Transverse colon (tissue), 4 donors: ENCODE data around the gene ANKDD1B. TPM values are rescaled to one million over a fixed set of nuclear protein-coding genes. Genes with fewer than 3 reads are reported as not detected.
A peak's percentile ranks its signal among the peaks of the same experiment; 100 is the strongest.
"Not testable (repeated sequence)": the region's sequence is repeated elsewhere in the genome, so short reads cannot be mapped to it uniquely, and the experiment has no call there.

ENCODE experiments used
- DNase-seq: peaks from one replicate; pipeline ENCODE4 v3.0.0-alpha.2; 2019
- H3K27ac ChIP-seq, 4 donors: fragments of 200-600 bp; sonication (generic); 2 replicates each; pipeline ENCODE4 v1.5.1; 2016 to 2018; ENCODE audit warnings: inconsistent platforms in 4 of 4
- H3K27me3 ChIP-seq: fragments of 200-600 bp; sonication (generic); 2 replicates; pipeline ENCODE4 v1.5.1; 2017; ENCODE audit warnings: inconsistent platforms
- H3K36me3 ChIP-seq, 4 donors: fragments of 200-600 bp; sonication (generic); 2 replicates each; pipeline ENCODE4 v1.5.1; 2017 to 2019; ENCODE audit warnings: inconsistent platforms in 4 of 4
- H3K4me1 ChIP-seq, 4 donors: fragments of 200-600 bp; sonication (generic); 2 replicates each; pipeline ENCODE4 v1.5.1; 2017 to 2020; ENCODE audit warnings: inconsistent platforms in 4 of 4
- H3K4me3 ChIP-seq, 4 donors: fragments of 200-600 bp; sonication (generic); 1 replicate in 1 of 4; 2 replicates in 3 of 4; pipeline versions ENCODE4 v1.5.1 to v1.6.1; 2017 to 2019; ENCODE audit warnings: inconsistent platforms in 4 of 4
- H3K9me3 ChIP-seq, 2 donors: fragments of 200-600 bp; sonication (generic); 2 replicates each; pipeline ENCODE4 v1.5.1; 2017 to 2019; ENCODE audit warnings: inconsistent platforms in 2 of 2
- CTCF ChIP-seq, 5 experiments: fragments of 200-600 bp in 3 of 5; fragments of 450-650 bp in 2 of 5; sonication (generic) in 3 of 5; IDR thresholded peaks; 1 replicate in 2 of 5; 2 replicates in 3 of 5; pipeline ENCODE4 v1.5.1; 2016 to 2017; ENCODE audit warnings: antibody characterized with exemption in 5 of 5, inconsistent platforms in 3 of 5, mild to moderate bottlenecking in 2 of 5, moderate library complexity in 1 of 5
- EP300 ChIP-seq: sonication (generic); formaldehyde crosslinking; IDR thresholded peaks from one replicate; pipeline ENCODE4 v1.6.1; 2017; ENCODE audit warnings: antibody characterized with exemption, low read depth
- POLR2A ChIP-seq: fragments of 450-650 bp; IDR thresholded peaks from one replicate; pipeline ENCODE4 v1.6.1; 2016; ENCODE audit warnings: antibody characterized with exemption, mild to moderate bottlenecking, moderate library complexity
- POLR2AphosphoS5 ChIP-seq, 3 donors: sonication (generic); formaldehyde crosslinking; IDR thresholded peaks; one replicate each; pipeline ENCODE4 v1.6.1; 2016; ENCODE audit warnings: antibody characterized with exemption in 3 of 3
- WGBS, 2 donors: methylation state at CpG; one replicate each; pipeline ENCODE4 v1.1.5; 2018; ENCODE audit warnings: low coverage in 1 of 2; 5-methylcytosine and 5-hydroxymethylcytosine counted together
- in situ Hi-C, 4 donors: fragments of 200-750 bp; cut with MboI; loops; one replicate each; pipeline versions ENCODE4 v1.15.0 to v1.15.1; 2017; ENCODE audit warnings: low sequenced_read_pairs in 3 of 4, low pct_ligation_motif_present in 1 of 4, low pct_unique_long_range_greater_than_20kb in 1 of 4
- intact Hi-C: fragments of 100-400 bp; cut with DNase I; formaldehyde crosslinking; loops from one replicate; pipeline ENCODE4 v1.15.1; 2023; ENCODE audit warnings: low total_unique reads
- total RNA-seq, 4 donors: library from RNA; depleted of rRNA; stranded (reverse); fragments of >200 nt; gene quantifications; one replicate each; pipeline ENCODE4 v1.1.0, GENCODE V29; 2016

ANKDD1B gene
- total RNA-seq: 10 to 100 TPM in 3 of 4 donors, 1 to 10 TPM in 1; 3.6 to 20.6 (median 13.9) TPM

- WGBS, 2 donors: 6 to 15% methylated on average over 2 to 32 of the region's 52 CpGs
- Histone ChIP-seq H3K27ac (peak within 1 kb of the TSS; percentile 74 to 83 (median 81)), H3K27me3 (no peaks in the 10 kb centered on the region), H3K9me3 (no peaks in the 10 kb centered on the region), H3K36me3 (no peaks in the 10 kb centered on the region), H3K4me3 (peak within 1 kb of the TSS; percentile 36 to 80 (median 58)), H3K4me1 (peaks cover 0 to 27% (median 18%) of the 10 kb centered on the region in 4 donors)
- peak; percentile 34 for DNase-seq
- TF ChIP-seq CTCF (IDR thresholded peaks at IDR 0.05) (no peak), EP300 (no peak), POLR2A (no peak), POLR2AphosphoS5 (IDR thresholded peaks at IDR 0.05) (peak in 1 of 3 donors; percentile 5)
- intact Hi-C loops (no loop called here), in situ Hi-C loops (no loop called here)
Observed at GRCh38 chr5:75611311-75612225, at the start of gene ANKDD1B. TSS of gene ANKDD1B (plus strand) at chr5:75611453. CDS start at chr5:75611635, 182 bp downstream.

- not testable (repeated sequence) for DNase-seq
Observed at GRCh38 chr5:75565991-75566709, 45.1 kb upstream of the ANKDD1B start.

GRCh38 chr5:75566710-75567309 lies 44.4 kb upstream of the ANKDD1B start:
- DNase-seq: no peak
- H3K27me3 ChIP-seq: no peaks in the 10 kb centered on the region
- H3K4me3 ChIP-seq: no peak overlapping the region
- intact Hi-C loops: no loop called here
- peaks cover 6 to 22% (median 9%) of the 10 kb centered on the region in 4 donors for H3K4me1 ChIP-seq
- H3K36me3 ChIP-seq: no peaks in the 10 kb centered on the region
- peak overlapping the region; percentile 54 to 65 (median 64) for H3K27ac ChIP-seq
- no peak for TF ChIP-seq POLR2A
- TF ChIP-seq EP300: no peak
- no peak for TF ChIP-seq CTCF (IDR thresholded peaks at IDR 0.05)
- peak; percentile 34 to 49 (median 41) for TF ChIP-seq POLR2AphosphoS5 (IDR thresholded peaks at IDR 0.05)
- WGBS, 2 donors: 59 to 60% methylated on average over 5 to 6 of the region's 6 CpGs
- peaks cover 0 to 9% of the 10 kb centered on the region in 2 donors for H3K9me3 ChIP-seq
- in situ Hi-C loops: no loop called here

More at GRCh38 chr5:75565991-75566709, 45.1 kb upstream of the ANKDD1B start:
- in situ Hi-C loops, H3K36me3 ChIP-seq, H3K4me3 ChIP-seq, H3K27me3 ChIP-seq, intact Hi-C loops, H3K9me3 ChIP-seq: not testable (repeated sequence)
- H3K27ac ChIP-seq: peak overlapping the region; percentile 54 to 65 (median 64)
- H3K4me1 ChIP-seq: peaks cover 6 to 22% (median 9%) of the 10 kb centered on the region in 4 donors
- WGBS, 2 donors: 86% methylated on average over 8 of the region's 15 CpGs; no CpG with 5 or more reads in 1 of the 2 donors

GRCh38 chr5:75567710-75568109 lies 43.5 kb upstream of the ANKDD1B start:
- Histone ChIP-seq H3K9me3 (peaks cover 0 to 8% of the 10 kb centered on the region in 2 donors), H3K27me3 (no peaks in the 10 kb centered on the region), H3K4me3 (no peak overlapping the region), H3K4me1 (peaks cover 6 to 22% (median 9%) of the 10 kb centered on the region in 4 donors), H3K36me3 (no peaks in the 10 kb centered on the region), H3K27ac (peak overlapping the region in 2 of 4 donors; percentile 54 to 63)
- no peak for DNase-seq
- no peak for TF ChIP-seq EP300
- TF ChIP-seq POLR2A: no peak
- no peak for TF ChIP-seq CTCF (IDR thresholded peaks at IDR 0.05)
- TF ChIP-seq POLR2AphosphoS5 (IDR thresholded peaks at IDR 0.05): no peak
- intact Hi-C loops (no loop called here), in situ Hi-C loops (no loop called here)
- 53 to 66% methylated on average over 2 of the region's 2 CpGs for WGBS, 2 donors
